Effector memory CD4-positive, alpha-beta T cell (primary cell): Measurements from ENCODE around the gene BTBD19.
"Not testable (repeated sequence)": the region's sequence is repeated elsewhere in the genome, so short reads cannot be mapped to it uniquely, and the experiment has no call there.

Experiments used
- DNase-seq, 3 donors: peaks; one replicate each; pipeline ENCODE4 v3.0.0-alpha.2; 2020
- H3K27ac ChIP-seq: 2 replicates; pipeline ENCODE4 v1.7.0; 2013; ENCODE audit warnings: mild to moderate bottlenecking, low read length, moderate library complexity; ENCODE audit not compliant: insufficient read depth, poor library complexity, severe bottlenecking
- H3K27me3 ChIP-seq: replicated peaks from 2 replicates; pipeline ENCODE4 v1.7.0; 2013; ENCODE audit warnings: mild to moderate bottlenecking, low read length; ENCODE audit not compliant: insufficient read depth, control insufficient read depth, poor library complexity, severe bottlenecking
- H3K36me3 ChIP-seq: 2 replicates; pipeline ENCODE4 v1.7.0; 2013; ENCODE audit warnings: mild to moderate bottlenecking, low read length, moderate library complexity; ENCODE audit not compliant: control insufficient read depth, insufficient read depth
- H3K4me1 ChIP-seq: 2 replicates; pipeline ENCODE4 v1.7.0; 2013; ENCODE audit warnings: low read length, mild to moderate bottlenecking; ENCODE audit not compliant: control insufficient read depth, insufficient read depth, poor library complexity, severe bottlenecking
- H3K4me3 ChIP-seq: 2 replicates; pipeline ENCODE4 v1.7.0; 2013; ENCODE audit warnings: low read length, low read depth, mild to moderate bottlenecking; ENCODE audit not compliant: insufficient read depth, poor library complexity, severe bottlenecking
- H3K9me3 ChIP-seq: 2 replicates; pipeline ENCODE4 v1.7.0; 2013; ENCODE audit warnings: mild to moderate bottlenecking, low read length, moderate library complexity; ENCODE audit not compliant: control insufficient read depth

The BTBD19 gene

DNA sequence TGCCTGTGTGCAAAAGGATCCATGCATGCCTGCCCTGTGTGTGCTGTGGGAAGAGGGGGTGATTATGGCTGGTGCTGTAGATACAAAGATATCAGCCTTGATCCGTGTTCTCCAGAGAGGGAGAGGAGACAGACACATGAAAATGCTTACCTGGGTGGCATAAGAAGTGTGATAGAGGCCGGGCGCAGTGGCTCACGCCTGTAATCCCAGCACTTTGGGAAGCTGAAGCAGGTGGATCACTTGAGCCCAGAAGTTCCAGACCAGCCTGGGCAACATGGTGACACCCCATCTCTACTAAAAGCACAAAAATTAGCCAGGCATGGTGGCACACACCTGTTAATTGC lies 2.4 kb downstream of the BTBD19 start:
- not testable (repeated sequence) for H3K36me3 ChIP-seq, DNase-seq, H3K4me3 ChIP-seq, H3K27me3 ChIP-seq, H3K9me3 ChIP-seq
- Histone ChIP-seq H3K4me1 (peaks cover 77% of the 10 kb centered on the region), H3K27ac (peak overlapping the region; percentile 98)

DNA sequence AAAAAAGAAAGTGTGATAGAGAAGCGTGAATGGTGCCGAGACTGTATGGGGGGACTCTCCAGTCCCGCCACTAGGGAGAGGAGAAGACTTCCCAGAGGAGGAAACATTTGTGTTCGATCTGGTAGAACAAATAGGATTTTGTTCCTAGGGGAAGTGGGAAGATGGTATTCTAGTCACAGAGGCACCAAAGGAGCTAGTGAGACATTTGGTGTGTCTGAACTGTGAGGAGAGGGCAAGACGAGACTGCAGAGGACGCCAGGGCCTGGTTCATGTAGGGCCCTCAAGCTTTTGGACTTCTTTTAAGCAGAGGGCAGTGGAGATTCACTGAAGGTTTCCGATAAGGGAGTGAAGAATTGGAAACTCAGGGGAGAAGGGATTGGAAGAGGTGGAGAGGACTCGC lies 2.9 kb downstream of the BTBD19 start:
- Histone ChIP-seq H3K27me3 (no peaks in the 10 kb centered on the region), H3K4me1 (peaks cover 72% of the 10 kb centered on the region), H3K9me3 (no peaks in the 10 kb centered on the region), H3K36me3 (peaks cover 7% of the 10 kb centered on the region), H3K27ac (peak overlapping the region; percentile 98), H3K4me3 (no peak overlapping the region)
- DNase-seq, result no peak

DNA sequence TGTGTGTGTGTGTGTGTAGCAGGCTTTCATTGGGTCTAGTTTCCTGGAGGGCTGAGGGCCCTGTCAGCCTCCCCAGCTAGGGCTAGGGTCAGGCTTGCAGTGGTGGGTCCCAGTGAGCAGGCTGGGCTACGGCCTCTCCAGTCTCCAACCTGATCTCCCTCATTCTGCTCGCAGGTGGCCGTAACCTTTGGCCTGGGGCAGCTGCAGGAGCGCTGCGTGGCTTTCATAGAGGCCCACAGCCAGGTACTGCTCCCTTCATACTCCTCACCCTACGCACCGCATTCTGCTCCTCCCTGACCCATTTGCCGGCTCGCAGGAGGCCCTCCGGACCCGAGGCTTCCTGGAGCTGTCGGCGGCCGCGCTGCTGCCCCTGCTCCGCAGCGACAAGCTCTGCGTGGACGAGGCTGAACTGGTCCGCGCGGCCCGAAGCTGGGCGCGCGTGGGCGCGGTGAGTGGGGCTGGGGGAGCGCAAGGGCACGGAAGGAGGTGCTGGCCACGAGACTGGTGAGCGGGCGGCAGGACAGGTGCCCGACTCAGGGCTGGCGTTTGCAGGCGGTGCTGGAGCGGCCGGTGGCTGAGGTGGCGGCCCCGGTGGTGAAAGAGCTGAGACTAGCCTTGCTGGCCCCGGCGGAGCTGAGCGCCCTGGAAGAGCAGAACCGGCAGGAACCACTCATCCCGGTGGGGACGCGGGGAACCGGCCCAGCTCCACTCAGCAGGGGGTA lies 4.7 kb downstream of the BTBD19 start:
- Histone ChIP-seq H3K9me3 (no peaks in the 10 kb centered on the region), H3K36me3 (no peaks in the 10 kb centered on the region), H3K27ac (peak overlapping the region; percentile 71), H3K27me3 (no peaks in the 10 kb centered on the region), H3K4me1 (peaks cover 54% of the 10 kb centered on the region), H3K4me3 (peak overlapping the region; percentile 52)
- DNase-seq, result no peak

DNA sequence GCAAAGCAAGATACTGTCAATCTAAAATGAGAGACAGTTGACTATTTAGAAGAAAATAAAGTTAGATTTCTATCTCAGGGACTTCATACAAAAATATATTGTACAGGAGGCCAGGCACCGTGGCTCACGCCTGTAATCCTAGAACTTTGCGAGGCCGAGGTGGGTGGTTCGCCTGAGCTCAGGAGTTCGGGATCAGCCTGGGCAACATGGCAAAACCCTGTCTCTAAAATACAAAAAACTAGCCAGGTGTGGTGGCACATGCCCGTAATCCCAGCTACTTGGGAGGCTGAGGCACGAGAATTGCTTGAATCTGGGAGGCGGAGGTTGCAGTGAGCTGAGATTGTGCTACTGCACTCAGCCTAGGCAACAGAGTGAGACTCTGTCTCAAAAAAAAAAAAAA lies 7.6 kb downstream of the BTBD19 start:
- not testable (repeated sequence) for H3K9me3 ChIP-seq, H3K27ac ChIP-seq, H3K4me3 ChIP-seq, H3K27me3 ChIP-seq, H3K36me3 ChIP-seq, DNase-seq
- peaks cover 31% of the 10 kb centered on the region for H3K4me1 ChIP-seq

DNA sequence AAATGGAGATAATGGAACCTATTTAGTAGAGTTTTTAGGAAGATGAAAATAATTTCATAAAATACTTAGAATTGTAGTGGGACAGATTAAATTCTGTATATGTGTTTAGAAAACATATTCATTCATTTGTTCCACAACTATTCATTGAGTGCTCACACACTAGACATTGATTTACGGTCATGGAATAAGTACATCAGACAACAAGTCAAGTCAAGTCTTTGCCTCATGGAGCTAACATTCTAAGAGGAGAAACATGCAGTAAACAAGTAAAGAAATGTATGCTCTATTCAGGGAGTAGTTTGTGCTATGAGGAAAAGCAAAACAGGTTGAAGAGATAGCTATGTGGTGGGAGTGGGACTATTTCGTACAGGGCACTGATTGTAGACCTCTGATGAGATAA lies 9.0 kb downstream of the BTBD19 start:
- Histone ChIP-seq H3K4me3 (no peak overlapping the region), H3K9me3 (no peaks in the 10 kb centered on the region), H3K36me3 (no peaks in the 10 kb centered on the region), H3K27ac (no peak overlapping the region), H3K27me3 (no peaks in the 10 kb centered on the region), H3K4me1 (peaks cover 18% of the 10 kb centered on the region)
- no peak for DNase-seq

DNA sequence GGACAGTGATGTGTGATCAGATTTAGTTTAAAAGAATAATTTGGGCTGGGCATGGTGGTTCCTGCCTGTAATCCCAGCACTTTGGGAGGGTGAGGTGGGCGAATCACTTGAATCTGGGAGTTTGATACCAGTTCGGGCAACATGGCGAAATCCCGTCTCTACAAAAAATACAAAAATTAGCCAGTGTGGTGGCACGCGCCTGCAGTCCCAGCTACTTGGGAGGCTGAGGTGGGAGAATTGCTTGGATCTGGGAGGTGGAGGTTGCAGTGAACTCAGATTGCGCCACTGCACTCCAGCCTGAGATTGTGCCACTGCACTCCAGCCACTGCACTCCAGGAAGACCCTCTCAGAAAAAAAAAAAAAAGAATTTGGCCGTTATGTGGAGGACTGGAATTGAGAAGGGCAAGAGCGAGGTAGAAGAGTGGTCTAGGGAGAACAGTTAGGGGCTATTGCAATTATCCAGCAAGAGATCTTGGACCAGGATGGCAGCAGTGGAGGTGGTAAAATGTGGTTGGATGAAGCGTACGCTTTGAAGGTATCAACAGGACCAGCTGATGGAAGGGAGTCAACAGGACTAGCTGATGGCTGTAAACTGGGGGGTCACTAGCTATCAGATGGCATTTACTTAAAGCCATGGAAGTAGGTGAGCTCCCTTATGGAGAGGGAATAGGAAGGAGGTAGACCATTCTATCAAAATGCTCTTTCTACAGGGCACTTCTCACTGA lies 9.6 kb downstream of the BTBD19 start:
- H3K4me1 ChIP-seq, result peaks cover 15% of the 10 kb centered on the region
- no peaks in the 10 kb centered on the region for H3K9me3 ChIP-seq
- H3K27me3 ChIP-seq, result no peaks in the 10 kb centered on the region
- H3K4me3 ChIP-seq, result no peak overlapping the region
- no peak for DNase-seq
- H3K27ac ChIP-seq, result no peak overlapping the region
- H3K36me3 ChIP-seq, result no peaks in the 10 kb centered on the region

DNA sequence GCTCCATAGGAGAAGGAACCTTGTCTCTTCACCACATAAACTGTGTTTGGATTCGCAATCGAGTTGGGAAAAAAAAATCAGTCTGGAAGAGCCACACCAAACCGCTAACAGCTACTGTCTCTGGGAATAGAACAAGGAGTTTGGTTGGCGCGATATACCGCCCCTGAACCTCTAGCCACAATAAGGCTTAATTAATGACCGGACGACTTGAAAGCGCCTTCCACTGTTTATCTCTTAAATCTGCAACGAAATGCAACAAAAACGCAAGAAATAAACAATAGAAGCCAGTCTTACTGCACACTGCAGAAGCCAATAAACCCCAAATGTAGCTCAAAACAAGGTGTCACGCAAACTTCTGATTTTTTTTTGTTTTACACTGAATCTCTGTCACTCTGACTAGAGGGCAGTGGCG lies 10.9 kb downstream of the BTBD19 start:
- Histone ChIP-seq H3K4me1 (peaks cover 6% of the 10 kb centered on the region), H3K27ac (peak overlapping the region; percentile 97), H3K9me3 (no peaks in the 10 kb centered on the region), H3K36me3 (no peaks in the 10 kb centered on the region), H3K27me3 (no peaks in the 10 kb centered on the region), H3K4me3 (peak overlapping the region; percentile 62)
- DNase-seq, result no peak

DNA sequence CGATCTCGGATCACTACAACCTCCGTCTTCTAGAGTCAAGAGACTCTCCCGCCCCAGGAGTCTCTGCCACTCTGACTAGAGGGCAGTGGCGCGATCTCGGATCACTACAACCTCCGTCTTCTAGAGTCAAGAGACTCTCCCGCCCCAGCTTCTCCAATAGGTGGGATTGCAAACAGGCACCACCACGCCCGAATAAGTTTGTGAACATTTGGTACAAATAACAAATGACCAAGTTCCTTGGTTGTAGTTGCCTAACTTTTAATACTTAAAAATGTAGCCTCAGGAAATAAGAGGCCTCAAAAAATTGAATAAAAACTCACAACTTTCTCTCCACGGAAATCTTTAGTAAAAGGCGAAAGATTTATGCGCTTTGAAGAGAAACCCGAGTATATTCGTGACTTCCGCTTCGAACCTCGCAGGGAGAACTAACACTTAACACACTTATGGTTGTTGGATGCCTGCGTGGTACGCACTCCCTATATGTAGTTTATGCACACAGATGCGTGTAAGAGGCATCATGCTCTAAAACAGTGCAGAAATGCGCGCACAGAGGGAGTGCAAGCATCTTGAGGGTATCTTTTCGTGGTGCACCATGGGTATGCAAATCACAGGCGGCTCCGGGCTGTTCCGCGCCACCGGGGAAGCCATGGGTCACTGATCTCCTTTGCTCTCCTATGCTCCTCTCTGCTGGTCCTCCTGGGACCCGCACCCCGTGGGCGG lies 11.4 kb downstream of the BTBD19 start:
- Histone ChIP-seq H3K4me1 (peaks cover 6% of the 10 kb centered on the region), H3K9me3 (no peaks in the 10 kb centered on the region), H3K27ac (peak overlapping the region; percentile 97), H3K36me3 (no peaks in the 10 kb centered on the region), H3K27me3 (no peaks in the 10 kb centered on the region), H3K4me3 (peak overlapping the region; percentile 62)
- DNase-seq, result peak; percentile 63 to 70 (median 67)

DNA sequence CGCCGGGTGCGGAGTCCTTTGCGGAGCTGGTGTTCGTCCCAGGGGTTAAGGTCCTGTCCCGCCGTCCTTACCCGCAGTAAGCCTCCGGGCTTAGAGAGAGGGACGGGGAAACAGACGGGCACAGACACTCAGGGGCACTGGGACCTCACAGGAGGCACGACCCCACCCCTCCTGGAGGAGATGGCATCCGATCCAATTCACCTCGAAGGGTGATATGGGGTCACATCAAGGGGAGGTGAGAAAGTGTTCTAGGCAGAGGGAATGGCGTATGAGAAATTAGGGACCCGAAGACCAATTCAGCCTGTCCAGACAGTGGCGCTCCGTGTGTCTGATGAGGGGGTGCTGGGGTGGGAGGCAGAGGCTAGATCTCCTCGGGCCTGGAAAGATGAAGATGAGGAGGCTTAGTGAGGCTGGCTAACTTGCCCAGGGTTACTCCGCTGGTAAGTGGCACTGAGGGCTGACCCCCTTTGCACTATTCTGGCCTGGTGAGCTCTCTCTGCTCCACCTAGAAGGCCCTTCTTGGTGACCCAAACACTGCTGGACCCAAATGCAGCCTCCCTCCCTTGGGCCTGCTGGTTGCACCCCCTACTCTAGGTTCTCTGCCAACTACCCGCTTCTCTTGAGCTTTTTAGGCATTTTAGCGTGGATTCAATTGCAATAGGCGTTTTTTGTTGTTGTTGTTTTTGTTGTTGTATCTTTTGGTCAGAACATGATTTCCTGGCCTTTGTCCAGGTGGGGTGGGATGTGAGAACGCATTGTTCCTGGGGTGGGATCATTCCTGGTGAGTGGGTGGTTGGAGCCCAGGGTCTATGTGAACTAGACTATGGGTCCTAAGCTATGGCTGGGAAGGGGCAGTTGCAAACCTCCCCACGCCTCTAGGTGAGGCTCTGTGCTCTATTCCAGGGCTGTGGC lies 12.3 kb downstream of the BTBD19 start:
- DNase-seq, result no peak
- peaks cover 6% of the 10 kb centered on the region for H3K4me1 ChIP-seq
- H3K9me3 ChIP-seq, result no peaks in the 10 kb centered on the region
- H3K27ac ChIP-seq, result peak overlapping the region; percentile 97
- H3K27me3 ChIP-seq, result no peaks in the 10 kb centered on the region
- peak overlapping the region; percentile 62 for H3K4me3 ChIP-seq
- H3K36me3 ChIP-seq, result no peaks in the 10 kb centered on the region
